GM12878 (cell line): ENCODE measurements around the gene STON2. TPM values are rescaled to one million over a fixed set of nuclear protein-coding genes. Genes with fewer than 3 reads are reported as not detected.

ENCODE experiments used
- ATAC-seq: fragments of 200-7000 bp; cut with Tn5 transposase; 3 replicates; pipeline ENCODE4 v1.9.1; 2020; ENCODE audit warnings: mild to moderate bottlenecking, moderate library complexity
- BruUV-seq: library from RNA; stranded (reverse); fragments of 400-500 nt; replicated peaks from 2 replicates; lab custom pipeline; 2021; lab: Mats Ljungman, UMichigan
- CTCF ChIA-PET: fragments of 300-600 bp; sonication (Branson Sonifier 250); formaldehyde crosslinking; extraction: SDS; loops from one replicate; lab custom pipeline; 2021; ENCODE audit warnings: inconsistent platforms; lab: Yijun Ruan, JAX
- POLR2A ChIA-PET: fragments of 350-600 bp; formaldehyde crosslinking; extraction: SDS; loops from one replicate; lab custom pipeline; 2021; ENCODE audit warnings: inconsistent platforms; lab: Charles Lee
- RAD21 ChIA-PET: fragments of 300-600 bp; sonication (Branson Sonifier 250); formaldehyde crosslinking; loops from one replicate; lab custom pipeline; 2023; ENCODE audit warnings: antibody characterized with exemption; ENCODE audit not compliant: unreplicated experiment; lab: Charles Lee
- SMC1A ChIA-PET: fragments of 300-600 bp; sonication (Branson Sonifier 250); formaldehyde crosslinking; loops from one replicate; lab custom pipeline; 2023; ENCODE audit not compliant: unreplicated experiment, uncharacterized antibody; lab: Charles Lee
- DNase-seq: peaks from one replicate; pipeline ENCODE4 v3.0.0-alpha.2; 2011; ENCODE audit warnings: low read depth, low spot score
- FAIRE-seq: peaks from 3 replicates; lab custom pipeline; 2011; peaks lifted over from hg19 to GRCh38; lab: Jason Lieb, UNC
- H2AFZ ChIP-seq: 2 replicates; pipeline ENCODE4 v1.6.0; 2011; ENCODE audit warnings: low read depth, low read length, control low read depth; ENCODE audit not compliant: control insufficient read depth
- H3K27ac ChIP-seq: 2 replicates; pipeline ENCODE4 v1.5.1; 2011; ENCODE audit warnings: control low read depth; ENCODE audit not compliant: control insufficient read depth, insufficient read depth
- H3K27me3 ChIP-seq, 2 experiments: replicated peaks in 1 of 2; 2 replicates each; pipeline versions ENCODE4 v1.6.0 to v1.6.1; 2011; ENCODE audit warnings: low read length in 1 of 2; ENCODE audit not compliant: control insufficient read depth in 2 of 2, insufficient read depth in 2 of 2
- H3K36me3 ChIP-seq, 2 experiments: 2 replicates each; pipeline ENCODE4 v1.5.1; 2011; ENCODE audit warnings: low read length in 1 of 2; ENCODE audit not compliant: control insufficient read depth in 2 of 2, insufficient read depth in 2 of 2
- H3K4me1 ChIP-seq: 2 replicates; pipeline ENCODE4 v1.6.1; 2011; ENCODE audit warnings: mild to moderate bottlenecking, low read length, moderate library complexity, mixed read lengths; ENCODE audit not compliant: control insufficient read depth, insufficient read depth
- H3K4me2 ChIP-seq: 2 replicates; pipeline ENCODE4 v1.6.0; 2011; ENCODE audit warnings: control low read depth; ENCODE audit not compliant: control insufficient read depth, insufficient read depth
- H3K4me3 ChIP-seq: fragments of 200-600 bp; sonication (generic); 2 replicates; pipeline ENCODE4 v1.5.1; 2016
- H3K79me2 ChIP-seq: 2 replicates; pipeline ENCODE4 v1.6.0; 2011; ENCODE audit warnings: low read length; ENCODE audit not compliant: control insufficient read depth, insufficient read depth
- H3K9ac ChIP-seq: 2 replicates; pipeline ENCODE4 v1.8.0; 2011; ENCODE audit warnings: low read length, control low read depth, mixed read lengths; ENCODE audit not compliant: control insufficient read depth, insufficient read depth
- H3K9me3 ChIP-seq: replicated peaks from 3 replicates; pipeline ENCODE4 v1.5.1; 2011; ENCODE audit warnings: mild to moderate bottlenecking, low read length; ENCODE audit not compliant: control insufficient read depth, insufficient read depth
- H4K20me1 ChIP-seq: 2 replicates; pipeline ENCODE4 v1.6.0; 2011; ENCODE audit not compliant: control insufficient read depth, insufficient read depth
- IKZF1 ChIP-seq: fragments of 450-650 bp; conservative IDR thresholded peaks from 2 replicates; pipeline ENCODE4 v1.6.1; 2017; ENCODE audit warnings: antibody characterized with exemption, mild to moderate bottlenecking
- IKZF2 ChIP-seq, 2 experiments: fragments of 450-650 bp; IDR thresholded peaks; 2 replicates each; pipeline ENCODE4 v1.6.1; 2017; ENCODE audit warnings: mild to moderate bottlenecking in 2 of 2, moderate library complexity in 2 of 2
- MYB ChIP-seq: fragments of 150-350 bp; IDR thresholded peaks from 2 replicates; pipeline ENCODE4 v1.6.1; 2014; ENCODE audit warnings: mild to moderate bottlenecking, low read depth, low read length, borderline replicate concordance
- RELA ChIP-seq: fragments of 450-650 bp; IDR thresholded peaks from 2 replicates; pipeline ENCODE4 v1.8.0; 2014; ENCODE audit warnings: borderline replicate concordance; ENCODE audit not compliant: partially characterized antibody
- SUZ12 ChIP-seq: fragments of 200-600 bp; sonication (generic); IDR thresholded peaks from one replicate; pipeline ENCODE4 v1.6.1; 2018; ENCODE audit warnings: antibody characterized with exemption, mild to moderate bottlenecking; ENCODE audit not compliant: unreplicated experiment
- ZBED1 ChIP-seq: IDR thresholded peaks from 2 replicates; pipeline ENCODE4 v1.6.1; 2016; ENCODE audit warnings: borderline replicate concordance
- ZNF274 ChIP-seq: IDR thresholded peaks from one replicate; pipeline ENCODE4 v1.8.0; 2011; ENCODE audit not compliant: insufficient read length, insufficient read depth
- WGBS: methylation state at CpG from one replicate; pipeline ENCODE4 v1.1.6; 2016; ENCODE audit warnings: low lambda C conversion rate; ENCODE audit not compliant: insufficient replicate concordance, insufficient coverage; ENCODE audit errors: missing lambda C conversion rate; 5-methylcytosine and 5-hydroxymethylcytosine counted together
- in situ Hi-C: fragments of 300-500 bp; cut with MboI; formaldehyde crosslinking; loops from 9 replicates; pipeline ENCODE4 v1.14.3; 2018; ENCODE audit warnings: mixed read lengths
- intact Hi-C: fragments of 100-400 bp; cut with micrococcal nuclease; formaldehyde crosslinking; loops from one replicate; pipeline ENCODE4 v1.14.2; 2022; ENCODE audit not compliant: unreplicated experiment
- polyA plus RNA-seq, 11 experiments: library from polyadenylated mRNA; depleted of rRNA in 4 of 11; unstranded in 6 of 11; stranded (reverse) in 5 of 11; fragments of >200 nt; fragmentation: Nextera tagmentation in 4 of 11; fragmentation: Illumina TruSeq in 1 of 11; extraction: Ambion mirVana in 4 of 11; extraction: Trizol in 1 of 11; gene quantifications; 1 replicate in 1 of 11; 2 replicates in 10 of 11; pipeline versions ENCODE4 v1.2.1 to v1.2.3, GENCODE V29; 2011 to 2016; ENCODE audit warnings: inconsistent platforms in 2 of 11, missing spikeins in 2 of 11, low read depth in 1 of 11
- total RNA-seq, 4 experiments: library from RNA; depleted of rRNA in 3 of 4; stranded (reverse); fragments of >200 nt in 3 of 4; fragmentation: Illumina TruSeq in 1 of 4; extraction: Trizol in 1 of 4; gene quantifications; 2 replicates each; pipeline versions ENCODE4 v1.2.1 to v1.2.3, GENCODE V29; 2013 to 2021
- TF ChIP-seq, protein P1 (sequence below): IDR thresholded peaks from 2 replicates; pipeline ENCODE4 v1.6.1; 2012; ENCODE audit warnings: mild to moderate bottlenecking, low read depth, low read length

Gene STON2
- total and polyA plus RNA-seq, 10 of the 15 experiments (the other 5 are each of a cell fraction or from before 2014, with no cell fraction given): 0.03 to 0.13 (median 0.03) TPM; not detected in 7

DNA sequence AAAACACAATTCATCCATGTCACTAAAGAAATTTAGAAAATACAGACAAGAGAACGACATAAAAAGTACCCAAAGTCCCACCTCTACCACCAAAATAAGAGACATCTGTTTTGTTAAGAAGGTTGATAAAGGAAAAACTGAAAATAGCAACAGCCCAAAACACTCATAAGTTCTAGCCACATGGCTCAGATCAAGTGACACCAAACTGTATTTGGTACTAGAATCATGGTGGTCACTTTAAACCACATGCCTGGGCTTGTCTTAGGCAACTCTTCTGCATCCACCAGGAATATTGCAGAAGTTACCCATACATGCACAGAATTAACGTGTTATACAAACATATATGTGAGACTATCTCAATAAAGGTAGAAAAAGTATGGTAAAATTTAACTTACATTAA lies 101.2 kb downstream of the STON2 start:
- no peaks in the 10 kb centered on the region for H3K79me2 ChIP-seq
- SMC1A ChIA-PET: no interaction called here

More for the DNA sequence above, 101.2 kb downstream of the STON2 start:
- ATAC-seq (no peak), DNase-seq (no peak), FAIRE-seq (no peak)
- POLR2A ChIA-PET: no interaction called here
- Histone ChIP-seq H3K9ac (no peak overlapping the region), H3K27me3 (no peaks in the 10 kb centered on the region), H3K36me3 (no peaks in the 10 kb centered on the region), H4K20me1 (no peaks in the 10 kb centered on the region), H3K27ac (no peak overlapping the region), H2AFZ (no peak overlapping the region), H3K4me2 (no peak overlapping the region), H3K4me3 (no peak overlapping the region), H3K9me3 (no peaks in the 10 kb centered on the region), H3K4me1 (peaks cover 7% of the 10 kb centered on the region)
- RAD21 ChIA-PET: no interaction called here
- TF ChIP-seq IKZF1: no peak
- no peak for TF ChIP-seq RELA
- no peak for TF ChIP-seq MYB
- TF ChIP-seq ZBED1: no peak
- no peak for TF ChIP-seq ZNF274
- TF ChIP-seq, protein P1, sequence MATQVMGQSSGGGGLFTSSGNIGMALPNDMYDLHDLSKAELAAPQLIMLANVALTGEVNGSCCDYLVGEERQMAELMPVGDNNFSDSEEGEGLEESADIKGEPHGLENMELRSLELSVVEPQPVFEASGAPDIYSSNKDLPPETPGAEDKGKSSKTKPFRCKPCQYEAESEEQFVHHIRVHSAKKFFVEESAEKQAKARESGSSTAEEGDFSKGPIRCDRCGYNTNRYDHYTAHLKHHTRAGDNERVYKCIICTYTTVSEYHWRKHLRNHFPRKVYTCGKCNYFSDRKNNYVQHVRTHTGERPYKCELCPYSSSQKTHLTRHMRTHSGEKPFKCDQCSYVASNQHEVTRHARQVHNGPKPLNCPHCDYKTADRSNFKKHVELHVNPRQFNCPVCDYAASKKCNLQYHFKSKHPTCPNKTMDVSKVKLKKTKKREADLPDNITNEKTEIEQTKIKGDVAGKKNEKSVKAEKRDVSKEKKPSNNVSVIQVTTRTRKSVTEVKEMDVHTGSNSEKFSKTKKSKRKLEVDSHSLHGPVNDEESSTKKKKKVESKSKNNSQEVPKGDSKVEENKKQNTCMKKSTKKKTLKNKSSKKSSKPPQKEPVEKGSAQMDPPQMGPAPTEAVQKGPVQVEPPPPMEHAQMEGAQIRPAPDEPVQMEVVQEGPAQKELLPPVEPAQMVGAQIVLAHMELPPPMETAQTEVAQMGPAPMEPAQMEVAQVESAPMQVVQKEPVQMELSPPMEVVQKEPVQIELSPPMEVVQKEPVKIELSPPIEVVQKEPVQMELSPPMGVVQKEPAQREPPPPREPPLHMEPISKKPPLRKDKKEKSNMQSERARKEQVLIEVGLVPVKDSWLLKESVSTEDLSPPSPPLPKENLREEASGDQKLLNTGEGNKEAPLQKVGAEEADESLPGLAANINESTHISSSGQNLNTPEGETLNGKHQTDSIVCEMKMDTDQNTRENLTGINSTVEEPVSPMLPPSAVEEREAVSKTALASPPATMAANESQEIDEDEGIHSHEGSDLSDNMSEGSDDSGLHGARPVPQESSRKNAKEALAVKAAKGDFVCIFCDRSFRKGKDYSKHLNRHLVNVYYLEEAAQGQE: no peak
- no peak for TF ChIP-seq SUZ12
- TF ChIP-seq IKZF2 (IDR thresholded peaks at IDR 0.05): no peak
- intact Hi-C loops (no loop called here), in situ Hi-C loops (no loop called here)
- 5% methylated on average over 2 of the region's 2 CpGs for WGBS
- BruUV-seq: no TSS peak
- CTCF ChIA-PET: no interaction called here
